ENCODE data around the gene PREX1.
A peak's percentile ranks its signal among the peaks of the same experiment; 100 is the strongest.

The PREX1 gene

GRCh38 chr20:48652961-48653705 lies 174.7 kb downstream of the PREX1 start:
- POLR2A ChIA-PET (ENCODE audit: low non-redundant PET): no interaction called here
- DNase-seq (ENCODE audit: low spot score): no peak
- CTCF ChIA-PET: interaction anchor here (0.7 to 0.9 kb wide), 2 partner anchors 17 to 252 kb away, joined by 3 to 5 read pairs; no protein-coding TSS in a partner anchor
- no peak for TF ChIP-seq CTCF (conservative IDR thresholded peaks at IDR 0.05; ENCODE audit: low read depth)
- H3K27ac ChIP-seq: no peak overlapping the region

- DNase-seq (ENCODE audit: low spot score): no peak
- POLR2A ChIA-PET (ENCODE audit: low non-redundant PET): no interaction called here
- no peak for TF ChIP-seq CTCF (conservative IDR thresholded peaks at IDR 0.05; ENCODE audit: low read depth)
- H3K27ac ChIP-seq: no peak overlapping the region
- CTCF ChIA-PET: no interaction called here
Observed at GRCh38 chr20:48651960-48652359, 175.8 kb downstream of the PREX1 start.

- TF ChIP-seq CTCF (conservative IDR thresholded peaks at IDR 0.05; ENCODE audit: low read depth): no peak
- H3K27ac ChIP-seq: no peak overlapping the region
- DNase-seq (ENCODE audit: low spot score): no peak
- ChIA-PET CTCF (no interaction called here), POLR2A (ENCODE audit: low non-redundant PET) (no interaction called here)
Observed at GRCh38 chr20:48651271-48651670, 176.5 kb downstream of the PREX1 start.

GRCh38 chr20:48649868-48650267 lies 177.9 kb downstream of the PREX1 start:
- H3K27ac ChIP-seq: no peak overlapping the region
- CTCF ChIA-PET: no interaction called here
- no peak for TF ChIP-seq CTCF (conservative IDR thresholded peaks at IDR 0.05; ENCODE audit: low read depth)
- no peak for DNase-seq (ENCODE audit: low spot score)
- POLR2A ChIA-PET (ENCODE audit: low non-redundant PET): no interaction called here

- POLR2A ChIA-PET (ENCODE audit: low non-redundant PET): no interaction called here
- H3K27ac ChIP-seq: no peak overlapping the region
- no peak for TF ChIP-seq CTCF (conservative IDR thresholded peaks at IDR 0.05; ENCODE audit: low read depth)
- CTCF ChIA-PET: interaction anchor here (0.6 to 2.1 kb wide), 4 partner anchors 9 to 299 kb away, joined by 3 to 16 read pairs (median 6); no protein-coding TSS in a partner anchor
- no peak for DNase-seq (ENCODE audit: low spot score)
Observed at GRCh38 chr20:48649104-48649626, 178.6 kb downstream of the PREX1 start.

GRCh38 chr20:48648482-48649051 lies 179.2 kb downstream of the PREX1 start:
- ChIA-PET POLR2A (ENCODE audit: low non-redundant PET) (no interaction called here), CTCF (interaction anchor here (0.6 to 2.1 kb wide), 6 partner anchors 9 to 1505 kb away, joined by 3 to 16 read pairs (median 4); no protein-coding TSS in a partner anchor)
- TF ChIP-seq CTCF (conservative IDR thresholded peaks at IDR 0.05; ENCODE audit: low read depth): no peak
- DNase-seq (ENCODE audit: low spot score): peak; percentile 39
- H3K27ac ChIP-seq: no peak overlapping the region
